Prostate gland (tissue), 2 donors: Measurements from ENCODE around the gene NETO2. TPM values are rescaled to one million over a fixed set of nuclear protein-coding genes. Genes with fewer than 3 reads are reported as not detected.
A peak's percentile ranks its signal among the peaks of the same experiment; 100 is the strongest.

ENCODE experiments used
- DNase-seq: peaks from one replicate; pipeline ENCODE4 v3.0.0-alpha.2; 2019; ENCODE audit warnings: low spot score
- H3K27ac ChIP-seq, 2 donors: fragments of 200-600 bp; sonication (generic); 2 replicates each; pipeline ENCODE4 v1.5.1; 2017 to 2019
- H3K27me3 ChIP-seq: fragments of 200-600 bp; sonication (generic); replicated peaks from 2 replicates; pipeline ENCODE4 v1.5.1; 2019; ENCODE audit not compliant: insufficient read depth
- H3K36me3 ChIP-seq, 2 donors: fragments of 200-600 bp; sonication (generic); 1 replicate in 1 of 2; 2 replicates in 1 of 2; pipeline versions ENCODE4 v1.5.1 to v1.8.1; 2017 to 2019
- H3K4me1 ChIP-seq: fragments of 200-600 bp; sonication (generic); replicated peaks from 2 replicates; pipeline ENCODE4 v1.5.1; 2019
- H3K4me3 ChIP-seq, 2 donors: fragments of 200-600 bp; sonication (generic); 2 replicates each; pipeline ENCODE4 v1.5.1; 2017 to 2019
- H3K9me3 ChIP-seq: fragments of 200-600 bp; sonication (generic); 2 replicates; pipeline ENCODE4 v1.5.1; 2017
- POLR2A ChIP-seq: fragments of 450-650 bp; IDR thresholded peaks from one replicate; pipeline ENCODE4 v1.6.1; 2016; ENCODE audit warnings: antibody characterized with exemption, mild to moderate bottlenecking
- POLR2AphosphoS5 ChIP-seq: sonication (generic); formaldehyde crosslinking; IDR thresholded peaks from one replicate; pipeline ENCODE4 v1.6.1; 2017; ENCODE audit warnings: antibody characterized with exemption
- WGBS: methylation state at CpG from one replicate; pipeline ENCODE4 v1.1.5; 2018; 5-methylcytosine and 5-hydroxymethylcytosine counted together
- intact Hi-C: fragments of 100-400 bp; cut with DNase I; formaldehyde crosslinking; loops from one replicate; pipeline ENCODE4 v1.14.2; 2022
- total RNA-seq, 2 donors: library from RNA; depleted of rRNA; stranded (reverse); fragments of >200 nt; gene quantifications; one replicate each; pipeline ENCODE4 v1.1.0, GENCODE V29; 2016
- TF ChIP-seq, protein P1 (sequence below), 4 experiments: fragments of 200-600 bp in 2 of 4; fragments of 450-650 bp in 2 of 4; sonication (generic) in 2 of 4; IDR thresholded peaks; 1 replicate in 3 of 4; 2 replicates in 1 of 4; pipeline ENCODE4 v1.5.1; 2016 to 2019; ENCODE audit warnings: antibody characterized with exemption in 4 of 4, mild to moderate bottlenecking in 2 of 4, moderate library complexity in 2 of 4

Gene NETO2
- total RNA-seq, 2 donors from 2014 or later: 0.73 to 14.3 TPM

DNA sequence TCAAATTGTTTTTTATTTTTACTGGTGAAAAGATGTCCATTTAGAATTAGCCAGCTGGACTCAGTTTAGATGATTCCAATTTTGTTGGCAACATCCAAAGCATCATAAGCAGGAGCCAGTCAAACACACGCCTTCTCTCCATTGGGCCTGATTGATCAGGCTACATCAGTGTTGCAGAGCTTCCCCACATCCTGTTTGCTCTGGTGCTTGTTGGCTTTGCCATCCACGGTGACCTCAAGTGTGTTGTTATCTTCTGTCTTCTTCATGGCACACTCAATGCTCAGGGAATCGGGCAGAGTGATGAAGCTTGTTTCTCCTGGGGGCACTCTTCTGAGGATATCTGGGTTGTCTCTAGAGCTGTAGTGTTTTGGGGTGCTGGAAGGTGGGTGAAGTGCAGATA is 6.3 kb upstream of the NETO2 start:
- H3K27ac ChIP-seq: no peak overlapping the region
- TF ChIP-seq POLR2AphosphoS5: no peak
- TF ChIP-seq, protein P1, sequence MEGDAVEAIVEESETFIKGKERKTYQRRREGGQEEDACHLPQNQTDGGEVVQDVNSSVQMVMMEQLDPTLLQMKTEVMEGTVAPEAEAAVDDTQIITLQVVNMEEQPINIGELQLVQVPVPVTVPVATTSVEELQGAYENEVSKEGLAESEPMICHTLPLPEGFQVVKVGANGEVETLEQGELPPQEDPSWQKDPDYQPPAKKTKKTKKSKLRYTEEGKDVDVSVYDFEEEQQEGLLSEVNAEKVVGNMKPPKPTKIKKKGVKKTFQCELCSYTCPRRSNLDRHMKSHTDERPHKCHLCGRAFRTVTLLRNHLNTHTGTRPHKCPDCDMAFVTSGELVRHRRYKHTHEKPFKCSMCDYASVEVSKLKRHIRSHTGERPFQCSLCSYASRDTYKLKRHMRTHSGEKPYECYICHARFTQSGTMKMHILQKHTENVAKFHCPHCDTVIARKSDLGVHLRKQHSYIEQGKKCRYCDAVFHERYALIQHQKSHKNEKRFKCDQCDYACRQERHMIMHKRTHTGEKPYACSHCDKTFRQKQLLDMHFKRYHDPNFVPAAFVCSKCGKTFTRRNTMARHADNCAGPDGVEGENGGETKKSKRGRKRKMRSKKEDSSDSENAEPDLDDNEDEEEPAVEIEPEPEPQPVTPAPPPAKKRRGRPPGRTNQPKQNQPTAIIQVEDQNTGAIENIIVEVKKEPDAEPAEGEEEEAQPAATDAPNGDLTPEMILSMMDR (IDR thresholded peaks at IDR 0.05): no peak
- TF ChIP-seq POLR2A: no peak
- DNase-seq: no peak
- WGBS: 92% methylated on average over 3 of the region's 3 CpGs
- intact Hi-C loops: no loop called here
- no peaks in the 10 kb centered on the region for H3K27me3 ChIP-seq
- H3K9me3 ChIP-seq: no peaks in the 10 kb centered on the region
- no peaks in the 10 kb centered on the region for H3K4me1 ChIP-seq
- no peaks in the 10 kb centered on the region for H3K36me3 ChIP-seq
- no peak overlapping the region for H3K4me3 ChIP-seq

DNA sequence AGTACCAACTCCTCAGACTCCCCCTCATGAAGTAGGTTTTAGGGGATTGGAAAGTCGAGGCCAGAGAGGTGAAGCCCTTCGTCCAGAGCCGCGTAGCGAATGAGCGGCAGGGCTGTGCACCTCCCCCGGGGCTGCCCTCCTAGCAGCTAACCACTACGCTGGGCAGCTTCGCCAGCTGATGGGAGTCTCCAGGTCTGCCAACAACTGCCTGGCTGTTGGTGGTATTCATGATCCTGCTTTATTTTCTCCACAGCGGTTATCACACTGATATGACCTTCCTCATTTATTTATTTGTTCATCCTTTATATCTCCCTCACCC is 773 bp upstream of the NETO2 start:
- peaks cover 4% of the 10 kb centered on the region for H3K4me1 ChIP-seq
- peak overlapping the region; percentile 28 to 42 for H3K4me3 ChIP-seq
- H3K9me3 ChIP-seq: no peaks in the 10 kb centered on the region
- no peak for DNase-seq
- intact Hi-C loops: loop anchor here (5.0 to 10.0 kb wide), 3 partner anchors 107 to 1013 kb away; partner anchors contain the start of genes ABCC12, ITFG1 and PHKB
- no peak overlapping the region for H3K27ac ChIP-seq
- WGBS: 21% methylated on average over 10 of the region's 10 CpGs
- TF ChIP-seq, protein P1 (IDR thresholded peaks at IDR 0.05): no peak
- TF ChIP-seq POLR2A (no peak), POLR2AphosphoS5 (no peak)
- no peaks in the 10 kb centered on the region for H3K27me3 ChIP-seq
- no peaks in the 10 kb centered on the region for H3K36me3 ChIP-seq

DNA sequence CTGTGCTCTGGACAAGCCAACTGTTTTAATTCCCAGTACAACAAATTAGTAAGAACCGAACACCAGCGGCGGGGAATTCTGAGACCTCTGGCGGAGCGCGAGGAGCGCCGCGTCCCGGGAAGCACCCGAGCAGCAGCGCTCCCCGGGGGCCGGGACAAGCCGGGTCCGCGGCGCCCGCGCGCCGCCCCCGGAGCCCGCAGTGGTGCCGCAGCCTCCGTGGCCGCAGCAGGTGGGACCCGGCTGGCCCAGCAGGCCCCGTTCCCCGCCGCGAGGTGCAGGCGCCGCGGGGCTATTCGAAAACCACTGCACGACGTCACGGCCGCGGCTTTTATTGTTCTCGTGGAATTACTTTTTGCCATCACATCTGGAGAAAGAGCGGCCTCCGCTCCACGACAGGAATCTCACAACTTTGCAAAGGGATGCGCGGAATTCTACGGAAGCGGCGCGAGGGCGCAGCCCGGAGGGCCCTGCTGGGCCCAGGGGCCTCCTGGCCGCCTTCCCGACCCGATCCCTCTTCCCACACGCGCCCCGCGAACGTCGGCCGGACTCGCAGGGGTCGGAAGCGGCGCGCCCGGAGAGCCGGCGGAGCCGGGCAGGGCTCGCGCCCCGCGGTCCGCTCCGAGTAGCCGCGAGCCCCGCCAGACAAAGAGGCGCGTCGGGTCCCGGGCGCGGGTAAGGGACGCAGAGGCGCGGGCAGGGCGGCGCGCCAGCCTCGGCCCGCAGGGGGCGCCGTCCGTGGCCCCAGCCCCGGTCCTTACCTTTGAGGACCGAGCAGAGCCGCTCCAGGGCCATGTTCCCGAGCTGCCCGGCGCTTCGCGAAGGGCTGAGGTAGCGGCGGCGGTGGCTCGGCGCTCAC is 696 bp downstream of the NETO2 start:
- H3K27ac ChIP-seq: no peak overlapping the region
- H3K4me1 ChIP-seq: peaks cover 4% of the 10 kb centered on the region
- H3K27me3 ChIP-seq: no peaks in the 10 kb centered on the region
- intact Hi-C loops: loop anchor here (2.0 to 10.0 kb wide), 4 partner anchors 106 to 1014 kb away; partner anchors contain the start of genes ABCC12, ITFG1 and PHKB
- peak; percentile 15 for DNase-seq
- H3K9me3 ChIP-seq: no peaks in the 10 kb centered on the region
- no peaks in the 10 kb centered on the region for H3K36me3 ChIP-seq
- H3K4me3 ChIP-seq: peak overlapping the region; percentile 28 to 42
- TF ChIP-seq POLR2A: no peak
- TF ChIP-seq, protein P1 (IDR thresholded peaks at IDR 0.05): peak; percentile 10 to 44 (median 30)
- 2% methylated on average over 22 of the region's 111 CpGs for WGBS

DNA sequence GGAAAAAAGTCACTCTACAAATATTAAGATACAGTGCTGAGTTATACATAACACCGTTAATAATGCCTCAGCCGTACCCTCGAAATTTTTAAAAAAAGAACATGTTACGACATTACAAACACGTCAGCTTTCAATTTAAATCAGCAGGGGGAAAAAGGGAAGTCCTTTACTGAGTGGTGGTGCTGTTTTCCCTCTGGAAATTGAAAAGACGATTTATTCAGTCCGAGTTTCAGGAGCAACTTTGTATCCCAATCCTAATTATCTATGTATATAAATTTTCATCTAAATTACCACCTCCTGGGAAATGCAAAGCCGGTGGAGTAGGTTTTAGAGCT is 1.3 kb downstream of the NETO2 start:
- intact Hi-C loops: loop anchor here (2.0 to 10.0 kb wide), 4 partner anchors 105 to 1015 kb away; partner anchors contain the start of genes ABCC12, ITFG1 and PHKB
- no peaks in the 10 kb centered on the region for H3K9me3 ChIP-seq
- peaks cover 4% of the 10 kb centered on the region for H3K4me1 ChIP-seq
- TF ChIP-seq POLR2A (no peak), POLR2AphosphoS5 (no peak)
- TF ChIP-seq, protein P1 (IDR thresholded peaks at IDR 0.05): no peak
- no peaks in the 10 kb centered on the region for H3K27me3 ChIP-seq
- DNase-seq: no peak
- H3K4me3 ChIP-seq: peak overlapping the region; percentile 28 to 42
- 4% methylated on average over 8 of the region's 8 CpGs for WGBS
- H3K36me3 ChIP-seq: no peaks in the 10 kb centered on the region
- no peak overlapping the region for H3K27ac ChIP-seq
